Stimulated activated CD8-positive, alpha-beta memory T cell treated with anti-CD3 and anti-CD28 coated beads, Interleukin-4, amount 100 ng/mL, for 48 hours (primary cell): ENCODE data around the gene SLC4A5.

Source experiments
- DNase-seq: peaks from one replicate; pipeline ENCODE4 v3.0.0-alpha.2; 2020

SLC4A5 gene

GRCh38 chr2:74343316-74343715 lies at the start of gene SLC4A5:
Gene SLC4A5, minus strand, starts transcription at chr2:74343416. Its CDS starts 28,393 bp downstream, at chr2:74315023.
- DNase-seq: no peak

DNA sequence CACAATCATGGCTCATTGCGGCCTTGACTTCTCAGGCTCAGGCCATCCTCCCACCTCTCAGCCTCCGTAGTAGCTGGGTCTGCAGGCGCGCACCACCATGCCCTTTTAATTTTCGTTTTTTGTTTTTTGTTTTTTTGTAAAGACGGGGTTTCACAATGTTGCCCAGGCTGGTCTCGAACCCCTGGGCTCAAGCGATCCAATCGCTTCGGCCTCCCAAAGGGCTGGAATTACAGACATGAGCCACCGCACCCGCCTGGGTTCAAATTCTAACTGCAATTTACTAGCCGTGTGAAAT lies 49.2 kb upstream of the SLC4A5 start:
- DNase-seq: no peak

DNA sequence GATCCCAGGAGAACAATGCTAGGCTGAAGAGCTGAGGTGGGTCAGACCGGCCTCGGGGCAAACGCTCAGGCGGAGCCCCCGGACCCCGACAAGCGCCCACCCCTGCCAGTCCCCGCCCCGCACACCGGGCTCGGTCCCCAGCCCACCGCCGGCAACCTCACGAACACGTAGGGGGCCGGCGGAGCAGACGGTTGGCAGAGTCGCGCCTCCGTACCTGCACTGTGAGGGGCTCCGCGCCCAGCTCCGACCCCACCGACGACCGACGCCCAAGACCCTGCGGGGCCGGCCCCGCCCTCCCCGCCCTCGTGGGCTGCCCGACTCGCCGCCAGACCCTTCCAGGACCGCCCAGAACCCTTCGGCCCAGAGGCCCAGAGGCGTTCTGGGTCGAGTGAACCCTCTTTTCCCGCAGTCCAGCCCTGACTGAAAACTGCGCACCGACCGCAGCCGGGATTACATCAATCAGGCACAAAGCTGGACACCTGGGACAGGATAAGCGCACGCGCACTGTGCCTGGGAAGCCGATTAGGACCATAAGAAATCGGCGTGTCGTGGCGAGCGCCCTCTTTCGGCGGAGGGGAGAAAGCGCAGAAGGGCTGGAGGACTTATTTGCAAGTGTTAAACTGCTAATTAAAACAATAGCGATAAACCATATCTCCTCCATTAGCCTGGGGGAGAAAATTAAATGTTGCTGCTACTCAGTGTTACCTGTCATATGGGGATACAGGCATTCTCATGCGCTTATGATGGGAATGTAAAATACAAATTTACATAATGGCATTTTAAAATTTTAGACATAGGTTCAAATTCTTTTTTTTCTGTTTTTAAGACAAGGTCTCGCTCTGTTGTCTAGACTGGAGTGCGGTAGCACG lies 48.6 kb upstream of the SLC4A5 start:
- peak; percentile 97 for DNase-seq

- DNase-seq: no peak
Measured at GRCh38 chr2:74391209-74391579, 48.0 kb upstream of the SLC4A5 start.

GRCh38 chr2:74390606-74391005 lies 47.4 kb upstream of the SLC4A5 start:
- no peak for DNase-seq

DNA sequence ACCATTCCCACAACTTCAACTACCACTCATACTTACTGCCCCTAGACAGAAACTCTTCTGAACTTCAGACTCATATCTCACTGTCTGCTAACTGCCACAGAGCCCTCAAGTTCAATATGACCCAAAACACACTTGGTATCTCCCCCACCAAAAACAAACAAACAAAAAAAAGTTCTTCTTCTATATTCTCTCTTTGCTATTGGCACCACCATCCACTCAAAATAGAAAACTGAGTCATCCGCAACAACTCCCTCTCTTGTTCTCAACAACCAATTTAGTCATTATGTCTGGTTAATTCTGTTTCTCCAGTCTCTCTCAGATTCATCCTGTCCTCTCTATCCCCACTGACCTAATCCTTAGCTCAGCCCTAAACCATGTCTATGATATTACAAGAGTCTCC lies 44.1 kb upstream of the SLC4A5 start:
- DNase-seq: no peak

GRCh38 chr2:74385396-74385795 lies 42.2 kb upstream of the SLC4A5 start:
- DNase-seq: no peak

DNA sequence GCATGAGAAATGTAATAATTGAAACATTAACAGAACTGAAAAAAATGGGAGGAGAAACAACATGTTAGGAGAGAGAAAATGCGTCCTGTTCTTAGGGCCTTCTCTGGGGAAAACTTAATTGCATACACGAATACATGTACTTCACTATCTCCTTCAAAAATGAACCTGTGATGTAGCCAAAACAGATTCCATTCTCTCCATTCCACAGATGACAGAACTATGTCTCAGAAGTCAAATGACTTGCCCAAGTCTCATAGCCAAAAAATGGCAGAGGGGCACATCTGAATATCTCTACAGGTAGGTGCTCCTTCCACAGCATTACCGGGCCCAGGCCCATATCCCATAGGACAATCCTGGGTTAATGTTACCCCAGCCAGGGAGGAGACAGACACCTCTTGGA lies 40.8 kb upstream of the SLC4A5 start:
- DNase-seq: no peak

- DNase-seq: no peak
Measured at GRCh38 chr2:74383254-74383653, 40.0 kb upstream of the SLC4A5 start.

GRCh38 chr2:74381751-74382150 lies 38.5 kb upstream of the SLC4A5 start:
- DNase-seq: no peak

GRCh38 chr2:74379851-74380789 lies 36.9 kb upstream of the SLC4A5 start, which contains the start of gene DCTN1:
Gene DCTN1, minus strand, starts transcription at chr2:74380311. Its CDS starts 274 bp downstream, at chr2:74380037.
- peak; percentile 47 for DNase-seq

DNA sequence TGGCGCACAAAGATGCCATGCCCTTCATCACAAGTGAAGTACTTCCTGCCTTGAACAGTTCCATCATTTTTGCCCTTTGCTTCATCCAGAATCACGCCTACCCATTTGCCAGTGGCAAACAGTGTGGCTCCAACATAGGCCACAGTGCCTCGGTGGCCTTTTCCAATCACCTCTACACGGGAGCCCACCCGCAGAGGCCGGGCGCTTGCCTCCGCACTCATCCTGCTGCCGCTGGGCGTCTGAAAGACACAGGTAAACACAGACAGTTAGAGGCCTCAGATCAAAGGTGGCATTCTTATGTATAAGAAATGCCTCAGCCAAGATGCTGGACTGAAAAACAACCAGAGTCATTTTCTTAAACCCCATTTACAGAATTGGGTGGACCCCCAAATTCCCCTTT lies 34.8 kb upstream of the SLC4A5 start:
- DNase-seq: no peak

DNA sequence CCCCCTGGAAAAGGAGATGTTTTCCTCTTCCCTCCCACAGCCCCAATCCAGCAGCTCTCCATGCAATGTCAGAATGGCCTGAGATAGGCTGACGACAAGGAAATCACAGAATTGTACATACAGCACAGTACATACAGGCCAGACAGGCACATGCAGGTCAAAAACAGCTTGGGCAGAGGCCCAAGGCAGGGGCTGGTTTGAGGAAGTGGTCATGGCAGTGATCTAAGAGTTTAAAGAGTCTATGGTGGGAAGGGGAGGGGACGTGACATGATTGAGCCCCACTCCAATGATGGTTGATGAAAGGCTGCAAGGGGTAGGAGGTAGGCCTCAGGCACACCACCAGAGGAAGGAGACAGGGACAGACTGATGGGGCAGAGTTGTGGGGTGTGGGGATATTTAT lies 32.6 kb upstream of the SLC4A5 start:
- no peak for DNase-seq

DNA sequence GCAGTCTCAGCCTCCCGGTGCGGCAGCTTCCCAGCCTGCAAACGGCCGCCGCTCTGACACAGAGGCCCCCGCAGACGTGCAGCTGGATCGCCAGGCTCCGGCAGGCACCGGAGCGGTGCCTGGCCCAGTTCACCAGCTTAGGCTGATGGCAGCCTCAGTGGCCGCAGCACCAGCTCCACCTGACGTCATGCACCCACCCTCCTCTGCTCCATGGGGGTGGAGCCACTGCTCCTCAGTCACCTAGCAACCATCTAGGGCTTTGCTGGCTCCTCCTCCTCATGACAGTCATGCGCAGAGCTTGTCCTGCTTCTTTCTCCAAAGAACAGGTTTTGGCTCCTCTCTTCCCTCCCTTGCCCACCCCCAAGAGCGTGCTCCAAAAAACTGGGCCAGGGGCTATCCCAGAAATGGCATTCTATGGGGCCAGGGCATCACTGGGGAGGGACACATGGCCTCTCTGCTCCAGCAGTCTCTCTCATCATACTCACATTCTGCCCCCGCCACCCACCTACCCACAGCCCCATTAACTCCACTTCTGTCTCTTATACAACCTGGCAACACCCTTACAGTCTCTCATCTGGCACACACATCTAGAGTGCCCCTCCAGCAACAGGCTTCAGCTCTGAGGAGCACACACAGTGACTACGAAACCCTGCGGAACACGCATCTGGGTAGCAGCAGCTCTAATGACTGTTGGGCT lies 31.4 kb upstream of the SLC4A5 start:
- no peak for DNase-seq

GRCh38 chr2:74373985-74374384 lies 30.8 kb upstream of the SLC4A5 start:
- DNase-seq: no peak

DNA sequence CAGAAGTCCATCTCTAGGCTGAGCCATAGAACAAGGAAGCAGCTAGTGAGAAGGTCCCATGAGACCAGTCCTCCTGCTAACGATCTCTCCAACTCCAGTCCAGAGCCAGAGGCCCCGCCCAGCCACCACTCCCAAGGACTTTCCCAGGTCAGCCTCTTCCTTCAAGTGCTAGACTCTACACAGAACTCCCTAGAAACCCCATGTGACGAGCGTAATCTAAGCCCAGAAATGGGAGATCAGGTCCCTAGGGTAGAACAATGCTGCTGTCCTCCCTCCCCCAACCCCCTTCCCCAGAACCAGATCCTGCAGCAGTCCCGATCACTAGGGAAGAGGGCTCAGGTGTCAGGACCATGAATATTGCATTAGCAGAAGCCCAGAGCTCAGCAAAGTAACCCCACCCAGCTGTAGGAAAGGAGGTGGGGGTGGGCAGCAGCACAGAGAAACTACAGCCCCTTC lies 30.0 kb upstream of the SLC4A5 start:
- no peak for DNase-seq

DNA sequence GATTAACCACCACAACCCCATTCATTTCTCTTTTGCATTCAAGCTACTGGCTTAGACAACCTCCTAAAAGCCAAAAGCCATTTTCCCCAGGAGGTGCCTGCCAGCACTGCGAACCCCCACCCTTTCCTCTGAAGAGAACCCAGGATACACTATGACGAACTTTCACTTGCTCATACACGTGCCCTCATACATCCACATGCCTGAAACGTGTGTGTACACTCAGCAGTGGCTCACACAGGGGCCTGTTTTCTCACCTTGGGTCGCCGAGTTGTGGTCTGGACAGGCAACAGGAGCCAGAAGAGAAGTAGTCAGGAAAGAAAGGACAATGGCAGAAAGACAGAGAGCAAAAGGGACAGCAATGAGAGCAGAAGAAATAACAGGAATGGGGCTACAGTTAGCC lies 29.5 kb upstream of the SLC4A5 start:
- no peak for DNase-seq

- no peak for DNase-seq
Measured at GRCh38 chr2:74371421-74371820, 28.2 kb upstream of the SLC4A5 start.

GRCh38 chr2:74369976-74370375 lies 26.8 kb upstream of the SLC4A5 start:
- DNase-seq: no peak

GRCh38 chr2:74368499-74368898 lies 25.3 kb upstream of the SLC4A5 start:
- no peak for DNase-seq

GRCh38 chr2:74367789-74368188 lies 24.6 kb upstream of the SLC4A5 start:
- no peak for DNase-seq

- no peak for DNase-seq
Measured at GRCh38 chr2:74366036-74366435, 22.8 kb upstream of the SLC4A5 start.
